K562 (cell line): ENCODE measurements around the gene UBE2L5. TPM values are rescaled to one million over a fixed set of nuclear protein-coding genes. Genes with fewer than 3 reads are reported as not detected.

Experiments used
- ARID1B ChIP-seq: fragments of 450-650 bp; IDR thresholded peaks from 2 replicates; pipeline ENCODE4 v1.6.1; 2016; ENCODE audit warnings: antibody characterized with exemption, mild to moderate bottlenecking, inconsistent platforms
- EZH2 ChIP-seq: IDR thresholded peaks from 2 replicates; pipeline ENCODE4 v1.6.1; 2012; ENCODE audit warnings: low read depth, mild to moderate bottlenecking, inconsistent platforms, low read length, borderline replicate concordance
- GABPB2 ChIP-seq: fragments of 250-450 bp; sonication (Bioruptor Pico); conservative IDR thresholded peaks from 2 replicates; pipeline ENCODE4 v1.5.1; 2021; ENCODE audit warnings: mild to moderate bottlenecking
- ID3 ChIP-seq, 2 experiments: fragments of 250-450 bp in 1 of 2; fragments of 450-650 bp in 1 of 2; sonication (Bioruptor Pico) in 1 of 2; IDR thresholded peaks; 2 replicates each; pipeline versions ENCODE4 v1.6.1 to v1.8.0; 2016 to 2021; ENCODE audit warnings: mild to moderate bottlenecking in 2 of 2, moderate library complexity in 2 of 2, missing compliant biosample characterization in 1 of 2, missing genetic modification characterization in 1 of 2
- KAT2B ChIP-seq: IDR thresholded peaks from one replicate; pipeline ENCODE4 v1.6.1; 2012; ENCODE audit warnings: low read depth, mild to moderate bottlenecking, control low read depth, inconsistent platforms, low read length, moderate library complexity
- MAFG ChIP-seq: fragments of 450-650 bp; conservative IDR thresholded peaks from 2 replicates; pipeline ENCODE4 v1.6.1; 2016; ENCODE audit warnings: missing genetic modification characterization, missing compliant biosample characterization
- MYBL2 ChIP-seq, 2 experiments: fragments of 450-650 bp in 1 of 2; sonication (generic) in 1 of 2; formaldehyde crosslinking in 1 of 2; IDR thresholded peaks; 2 replicates each; pipeline versions ENCODE4 v1.6.1 to v1.8.1; 2017 to 2022; ENCODE audit warnings: borderline replicate concordance in 1 of 2, inconsistent platforms in 1 of 2, low read depth in 1 of 2, mild to moderate bottlenecking in 1 of 2, missing genetic modification reagents in 1 of 2, moderate library complexity in 1 of 2
- PYGO2 ChIP-seq: fragments of 450-650 bp; IDR thresholded peaks from 2 replicates; pipeline ENCODE4 v1.6.1; 2016; ENCODE audit warnings: mild to moderate bottlenecking, missing genetic modification characterization, moderate library complexity, missing compliant biosample characterization
- RAD51 ChIP-seq: fragments of 450-650 bp; IDR thresholded peaks from 2 replicates; pipeline ENCODE4 v1.7.1; 2016; ENCODE audit warnings: low read depth, mild to moderate bottlenecking, borderline replicate concordance
- RB1 ChIP-seq: fragments of 450-650 bp; IDR thresholded peaks from 2 replicates; pipeline ENCODE4 v1.6.1; 2017; ENCODE audit warnings: low read depth, mild to moderate bottlenecking
- RHOXF2B ChIP-seq: fragments of 250-450 bp; sonication (Bioruptor Pico); conservative IDR thresholded peaks from 2 replicates; pipeline ENCODE4 v1.5.1; 2021
- SIRT6 ChIP-seq: IDR thresholded peaks from one replicate; pipeline ENCODE4 v1.6.1; 2012; ENCODE audit warnings: low read depth, mild to moderate bottlenecking, control low read depth, inconsistent platforms, low read length, moderate library complexity
- SREBF1 ChIP-seq: fragments of 150-350 bp; IDR thresholded peaks from 2 replicates; pipeline ENCODE4 v1.6.1; 2014; ENCODE audit warnings: antibody characterized with exemption, low read depth, low read length, borderline replicate concordance
- ZBED1 ChIP-seq: IDR thresholded peaks from 2 replicates; pipeline ENCODE4 v1.6.1; 2014
- ZBTB1 ChIP-seq: sonication (generic); formaldehyde crosslinking; IDR thresholded peaks from 2 replicates; pipeline ENCODE4 v1.8.1; 2023; ENCODE audit warnings: missing genetic modification reagents, low read depth, mild to moderate bottlenecking, borderline replicate concordance
- ZC3H4 ChIP-seq: sonication (generic); formaldehyde crosslinking; IDR thresholded peaks from 2 replicates; pipeline ENCODE4 v1.9.0; 2021; ENCODE audit warnings: missing genetic modification reagents, borderline replicate concordance
- ZNF174 ChIP-seq: fragments of 250-450 bp; sonication (Bioruptor Pico); IDR thresholded peaks from 2 replicates; pipeline ENCODE4 v1.4.0; 2020; ENCODE audit warnings: mild to moderate bottlenecking
- ZNF584 ChIP-seq: fragments of 200-800 bp; sonication (Bioruptor generic); IDR thresholded peaks from 2 replicates; pipeline ENCODE4 v1.6.1; 2016; ENCODE audit warnings: low read depth, mild to moderate bottlenecking, missing genetic modification characterization, missing compliant biosample characterization
- ZNF609 ChIP-seq: sonication (generic); formaldehyde crosslinking; IDR thresholded peaks from 2 replicates; pipeline ENCODE4 v1.8.1; 2023; ENCODE audit warnings: missing genetic modification reagents, mild to moderate bottlenecking, borderline replicate concordance
- ZNF77 ChIP-seq: fragments of 250-450 bp; sonication (Bioruptor Pico); IDR thresholded peaks from 2 replicates; pipeline ENCODE4 v1.5.0; 2020
- polyA plus RNA-seq, 8 experiments: library from polyadenylated mRNA; depleted of rRNA in 4 of 8; stranded (reverse) in 5 of 8; unstranded in 3 of 8; fragments of >200 nt; fragmentation: Nextera tagmentation in 2 of 8; fragmentation: Illumina TruSeq in 1 of 8; extraction: Ambion mirVana in 2 of 8; extraction: Trizol in 1 of 8; gene quantifications; 2 replicates each; pipeline versions ENCODE4 v1.2.1 to v1.2.3, GENCODE V29; 2011 to 2014; ENCODE audit warnings: inconsistent platforms in 1 of 8, missing spikeins in 1 of 8
- total RNA-seq, 7 experiments: library from RNA; depleted of rRNA in 6 of 7; stranded (reverse); fragments of >200 nt in 6 of 7; fragmentation: Illumina TruSeq in 2 of 7; extraction: Trizol in 2 of 7; gene quantifications; 2 replicates each; pipeline versions ENCODE4 v1.2.1 to v1.2.3, GENCODE V29; 2011 to 2021; ENCODE audit warnings: low replicate concordance in 1 of 7
- TF ChIP-seq, protein P1 (sequence below): fragments of 250-450 bp; sonication (Bioruptor Pico); IDR thresholded peaks from 2 replicates; pipeline ENCODE4 v1.8.0; 2021; ENCODE audit warnings: moderate library complexity, mild to moderate bottlenecking, inconsistent platforms

Gene UBE2L5
- total and polyA plus RNA-seq, 9 of the 15 experiments (the other 6 are each of a cell fraction or from before 2014, with no cell fraction given), result 0.22 to 1.5 (median 0.86) TPM; not detected in 6

GRCh38 chr13:30422054-30422839, at the start of gene UBE2L5 (continued):
- TF ChIP-seq ID3 (CRISPR knock-in tag; IDR thresholded peaks at IDR 0.05) (no peak), ID3 (tag; IDR thresholded peaks at IDR 0.05) (no peak), KAT2B (no peak), SIRT6 (no peak), ZNF77 (CRISPR knock-in tag) (no peak), RHOXF2B (no peak), ZBED1 (no peak), EZH2 (no peak), RB1 (no peak), PYGO2 (tag) (no peak), MYBL2 (IDR thresholded peaks at IDR 0.05; ENCODE audit: low read depth) (no peak), MYBL2 (CRISPR knock-in tag; IDR thresholded peaks at IDR 0.05; ENCODE audit: borderline replicate concordance) (no peak), ZNF584 (CRISPR knock-in tag) (no peak), RAD51 (no peak), ARID1B (no peak), ZNF609 (CRISPR knock-in tag) (no peak), ZBTB1 (CRISPR knock-in tag) (peak; percentile 97), MAFG (tag) (peak; percentile 75), GABPB2 (CRISPR knock-in tag) (no peak), ZNF174 (no peak), ZC3H4 (no peak), SREBF1 (no peak)
- TF ChIP-seq, protein P1, sequence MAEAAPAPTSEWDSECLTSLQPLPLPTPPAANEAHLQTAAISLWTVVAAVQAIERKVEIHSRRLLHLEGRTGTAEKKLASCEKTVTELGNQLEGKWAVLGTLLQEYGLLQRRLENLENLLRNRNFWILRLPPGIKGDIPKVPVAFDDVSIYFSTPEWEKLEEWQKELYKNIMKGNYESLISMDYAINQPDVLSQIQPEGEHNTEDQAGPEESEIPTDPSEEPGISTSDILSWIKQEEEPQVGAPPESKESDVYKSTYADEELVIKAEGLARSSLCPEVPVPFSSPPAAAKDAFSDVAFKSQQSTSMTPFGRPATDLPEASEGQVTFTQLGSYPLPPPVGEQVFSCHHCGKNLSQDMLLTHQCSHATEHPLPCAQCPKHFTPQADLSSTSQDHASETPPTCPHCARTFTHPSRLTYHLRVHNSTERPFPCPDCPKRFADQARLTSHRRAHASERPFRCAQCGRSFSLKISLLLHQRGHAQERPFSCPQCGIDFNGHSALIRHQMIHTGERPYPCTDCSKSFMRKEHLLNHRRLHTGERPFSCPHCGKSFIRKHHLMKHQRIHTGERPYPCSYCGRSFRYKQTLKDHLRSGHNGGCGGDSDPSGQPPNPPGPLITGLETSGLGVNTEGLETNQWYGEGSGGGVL (CRISPR knock-in tag), result no peak
